Endodermal cell (in vitro differentiated cells): ENCODE data around the gene HOOK2. TPM values are rescaled to one million over a fixed set of nuclear protein-coding genes. Genes with fewer than 3 reads are reported as not detected.
A peak's percentile ranks its signal among the peaks of the same experiment; 100 is the strongest.

ENCODE experiments used
- DNase-seq: peaks from one replicate; pipeline ENCODE4 v3.0.0-alpha.2; 2017
- H3K27ac ChIP-seq: 2 replicates; pipeline ENCODE4 v1.5.1; 2013; ENCODE audit warnings: mild to moderate bottlenecking, low read depth, low read length, moderate library complexity
- H3K27me3 ChIP-seq: 2 replicates; pipeline ENCODE4 v1.6.1; 2013; ENCODE audit warnings: mild to moderate bottlenecking, low read length, moderate library complexity; ENCODE audit not compliant: insufficient read depth, control insufficient read depth, poor library complexity, severe bottlenecking
- H3K36me3 ChIP-seq: 2 replicates; pipeline ENCODE4 v1.7.0; 2013; ENCODE audit warnings: mild to moderate bottlenecking, low read length, moderate library complexity; ENCODE audit not compliant: control insufficient read depth, insufficient read depth
- H3K4me1 ChIP-seq: one replicate; pipeline ENCODE4 v1.7.0; 2013; ENCODE audit warnings: low read length; ENCODE audit not compliant: control insufficient read depth, insufficient read depth
- H3K4me3 ChIP-seq: 2 replicates; pipeline ENCODE4 v1.5.1; 2013; ENCODE audit warnings: mild to moderate bottlenecking, low read length, moderate library complexity
- H3K9ac ChIP-seq: 2 replicates; pipeline ENCODE4 v1.6.1; 2013; ENCODE audit warnings: mild to moderate bottlenecking, low read length, moderate library complexity; ENCODE audit not compliant: poor library complexity, severe bottlenecking; ENCODE audit errors: extremely low read depth
- H3K9me3 ChIP-seq: 2 replicates; pipeline ENCODE4 v1.6.1; 2013; ENCODE audit warnings: mild to moderate bottlenecking, low read length, moderate library complexity; ENCODE audit not compliant: control insufficient read depth
- H3K27ac Mint-ChIP-seq: 2 replicates; pipeline ENCODE4 v1.8.0; 2020; ENCODE audit warnings: mixed read lengths
- H3K27me3 Mint-ChIP-seq: 2 replicates; pipeline ENCODE4 v1.8.0; 2021; ENCODE audit warnings: mild to moderate bottlenecking, mixed read lengths; ENCODE audit not compliant: insufficient read depth
- H3K36me3 Mint-ChIP-seq: 2 replicates; pipeline ENCODE4 v1.8.0; 2020; ENCODE audit warnings: low read depth, mixed read lengths
- H3K4me1 Mint-ChIP-seq: 2 replicates; pipeline ENCODE4 v1.8.0; 2020; ENCODE audit warnings: mixed read lengths
- H3K4me3 Mint-ChIP-seq: 2 replicates; pipeline ENCODE4 v1.8.0; 2020; ENCODE audit warnings: mild to moderate bottlenecking, moderate library complexity, mixed read lengths
- H3K9me3 Mint-ChIP-seq: 2 replicates; pipeline ENCODE4 v1.8.0; 2020; ENCODE audit warnings: mild to moderate bottlenecking, mixed read lengths
- CTCF ChIP-seq: fragments of 200-600 bp; sonication (generic); conservative IDR thresholded peaks from 2 replicates; pipeline ENCODE4 v1.5.0; 2021; ENCODE audit warnings: antibody characterized with exemption, mild to moderate bottlenecking
- WGBS, 2 experiments: methylation state at CpG; one replicate each; pipeline versions ENCODE4 v1.1.5 to v1.1.7; 2013; ENCODE audit warnings: missing lambda C conversion rate in 2 of 2, mixed read lengths in 1 of 2; ENCODE audit not compliant: insufficient coverage in 1 of 2, insufficient read length in 1 of 2; 5-methylcytosine and 5-hydroxymethylcytosine counted together
- total RNA-seq, 2 donors: library from RNA; stranded (reverse); fragmentation: NEBNext Ultra II Directional in 1 of 2; extraction: Animal tissue kit (Norgen Biotek cat#: 25700) in 1 of 2; gene quantifications; 2 replicates in 1 of 2; 3 replicates in 1 of 2; pipeline ENCODE4 v1.2.1, GENCODE V29; 2021

The HOOK2 gene
- total RNA-seq, 2 donors from 2014 or later, result 82.1 to 103 TPM

DNA sequence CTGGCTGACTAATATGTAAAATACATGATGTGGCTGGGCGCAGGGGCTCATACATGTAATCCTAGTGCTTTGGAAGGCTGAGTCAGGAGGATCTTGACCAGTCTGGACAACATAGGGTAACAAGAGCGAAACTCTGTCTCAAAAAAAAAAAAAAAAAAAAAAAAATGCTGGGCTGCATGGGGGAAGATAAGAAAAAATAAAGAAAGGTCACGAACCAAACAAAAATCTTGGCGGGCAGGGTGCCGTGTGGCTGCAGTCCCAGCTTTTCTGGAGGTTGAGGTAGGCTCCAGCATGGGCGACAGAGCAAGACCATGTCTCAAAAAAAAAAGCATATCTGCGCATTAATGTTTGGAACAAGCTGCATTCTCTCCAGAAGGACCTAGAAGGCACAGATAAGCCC, 39.7 kb upstream of the HOOK2 start:
- TF ChIP-seq CTCF, result no peak
- no peak overlapping the region for H3K4me3 ChIP-seq
- Mint-ChIP-seq H3K27me3 (no peaks in the 10 kb centered on the region), H3K4me3 (no peak overlapping the region), H3K27ac (peak overlapping the region; percentile 68), H3K9me3 (no peaks in the 10 kb centered on the region), H3K4me1 (no peaks in the 10 kb centered on the region), H3K36me3 (peaks cover 31% of the 10 kb centered on the region)
- H3K9me3 ChIP-seq, result no peaks in the 10 kb centered on the region
- H3K36me3 ChIP-seq, result peaks cover 19% of the 10 kb centered on the region
- no peak overlapping the region for H3K27ac ChIP-seq
- no peaks in the 10 kb centered on the region for H3K27me3 ChIP-seq
- WGBS, 2 experiments, result 99 to 100% methylated on average over 5 to 7 of the region's 7 CpGs
- DNase-seq, result no peak
- no peaks in the 10 kb centered on the region for H3K4me1 ChIP-seq
- H3K9ac ChIP-seq, result no peak overlapping the region

DNA sequence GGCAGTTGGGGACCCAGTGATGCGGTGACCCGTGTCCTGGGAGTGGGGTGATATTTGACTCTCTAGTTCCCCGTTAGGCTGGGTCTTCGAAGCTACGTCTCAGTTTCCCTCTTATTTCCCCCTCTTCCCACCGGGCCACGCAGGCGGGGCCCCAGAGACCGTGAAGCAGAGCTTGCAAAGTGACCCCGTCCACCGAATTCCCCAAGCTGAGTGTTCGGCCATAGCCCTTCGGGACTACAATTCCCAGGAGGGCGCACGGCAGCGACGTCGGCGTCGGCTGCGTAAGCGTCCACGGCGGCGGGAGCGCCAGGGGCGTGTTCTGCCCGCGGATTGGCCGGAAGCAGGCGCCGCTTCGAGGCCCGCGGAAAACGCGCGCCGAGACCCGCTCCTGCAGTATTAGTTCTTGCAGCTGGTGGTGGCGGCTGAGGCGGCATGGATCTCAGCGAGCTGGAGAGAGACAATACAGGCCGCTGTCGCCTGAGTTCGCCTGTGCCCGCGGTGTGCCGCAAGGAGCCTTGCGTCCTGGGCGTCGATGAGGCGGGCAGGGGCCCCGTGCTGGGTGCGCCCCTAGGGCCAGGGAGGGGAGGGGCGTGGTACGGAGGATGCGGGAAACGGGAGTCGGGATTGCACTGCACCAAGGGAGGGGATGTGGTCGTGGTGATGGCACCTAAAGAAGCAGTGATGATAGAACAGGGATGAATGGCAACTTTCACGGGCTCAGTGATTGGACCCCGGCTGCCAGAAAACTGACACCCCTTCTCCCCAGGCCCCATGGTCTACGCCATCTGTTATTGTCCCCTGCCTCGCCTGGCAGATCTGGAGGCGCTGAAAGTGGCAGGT, 31.1 kb upstream of the HOOK2 start, which contains the start of gene RNASEH2A:
Gene RNASEH2A (plus strand): TSS at position 343 of the 840 bp plus-strand sequence. CDS start 90 bp downstream, at position 433.
- Mint-ChIP-seq H3K4me1 (peaks cover 13% of the 10 kb centered on the region), H3K27me3 (peaks cover 6% of the 10 kb centered on the region), H3K27ac (peak within 1 kb of the TSS; percentile 95), H3K9me3 (no peaks in the 10 kb centered on the region), H3K4me3 (peak within 1 kb of the TSS; percentile 88), H3K36me3 (peaks cover 19% of the 10 kb centered on the region)
- WGBS, 2 experiments, result 0 to 5% methylated on average over 36 to 66 of the region's 66 CpGs
- DNase-seq, result peak; percentile 96
- peaks cover 6% of the 10 kb centered on the region for H3K4me1 ChIP-seq
- H3K36me3 ChIP-seq, result peaks cover 13% of the 10 kb centered on the region
- H3K9ac ChIP-seq, result peak within 1 kb of the TSS; percentile 16
- H3K27me3 ChIP-seq, result no peaks in the 10 kb centered on the region
- peak within 1 kb of the TSS; percentile 90 for H3K4me3 ChIP-seq
- TF ChIP-seq CTCF, result no peak
- H3K9me3 ChIP-seq, result no peaks in the 10 kb centered on the region
- no peak within 1 kb of the TSS for H3K27ac ChIP-seq

GRCh38 chr19:12804051-12804450, 28.7 kb upstream of the HOOK2 start:
- no peak for TF ChIP-seq CTCF
- Mint-ChIP-seq H3K9me3 (no peaks in the 10 kb centered on the region), H3K27ac (no peak overlapping the region), H3K4me1 (peaks cover 19% of the 10 kb centered on the region), H3K4me3 (no peak overlapping the region), H3K36me3 (peaks cover 17% of the 10 kb centered on the region), H3K27me3 (peaks cover 6% of the 10 kb centered on the region)
- peaks cover 6% of the 10 kb centered on the region for H3K4me1 ChIP-seq
- H3K27ac ChIP-seq, result no peak overlapping the region
- peaks cover 22% of the 10 kb centered on the region for H3K36me3 ChIP-seq
- no peak overlapping the region for H3K4me3 ChIP-seq
- 94 to 95% methylated on average over 19 to 26 of the region's 26 CpGs for WGBS, 2 experiments
- H3K9me3 ChIP-seq, result no peaks in the 10 kb centered on the region
- DNase-seq, result no peak
- no peak overlapping the region for H3K9ac ChIP-seq
- H3K27me3 ChIP-seq, result no peaks in the 10 kb centered on the region
